H9 (cell line): Measurements from ENCODE around the gene SNPH. TPM values are rescaled to one million over a fixed set of nuclear protein-coding genes. Genes with fewer than 3 reads are reported as not detected.
A peak's percentile ranks its signal among the peaks of the same experiment; 100 is the strongest.

ENCODE experiments used
- DNase-seq: peaks from one replicate; pipeline ENCODE4 v3.0.0-alpha.2; 2017
- H2AFZ ChIP-seq: one replicate; pipeline ENCODE4 v1.6.1; 2013; ENCODE audit warnings: mild to moderate bottlenecking, low read length, control low read depth, moderate library complexity
- H2AK5ac ChIP-seq: 2 replicates; pipeline ENCODE4 v1.6.1; 2013; ENCODE audit warnings: low read length, control low read depth, mixed read lengths; ENCODE audit not compliant: insufficient read length
- H2BK120ac ChIP-seq: one replicate; pipeline ENCODE4 v1.6.1; 2013; ENCODE audit warnings: low read depth, mild to moderate bottlenecking, low read length, control low read depth, inconsistent platforms; ENCODE audit not compliant: poor library complexity, severe bottlenecking
- H2BK12ac ChIP-seq: 2 replicates; pipeline ENCODE4 v1.6.1; 2013; ENCODE audit warnings: low read length, control low read depth, mixed read lengths, low read depth; ENCODE audit not compliant: insufficient read length
- H2BK15ac ChIP-seq: 2 replicates; pipeline ENCODE4 v1.6.1; 2013; ENCODE audit warnings: low read depth, low read length, control low read depth
- H2BK20ac ChIP-seq: one replicate; pipeline ENCODE4 v1.6.1; 2013; ENCODE audit warnings: low read depth, mild to moderate bottlenecking, low read length, control low read depth, inconsistent platforms; ENCODE audit not compliant: poor library complexity, severe bottlenecking
- H2BK5ac ChIP-seq: 2 replicates; pipeline ENCODE4 v1.6.1; 2013; ENCODE audit warnings: low read length, control low read depth, mixed read lengths; ENCODE audit not compliant: insufficient read length
- H3K14ac ChIP-seq: 2 replicates; pipeline ENCODE4 v1.6.1; 2013; ENCODE audit warnings: low read length, control low read depth; ENCODE audit not compliant: insufficient read depth
- H3K18ac ChIP-seq: 2 replicates; pipeline ENCODE4 v1.6.1; 2013; ENCODE audit warnings: low read depth, mild to moderate bottlenecking, mixed read lengths, low read length, control low read depth; ENCODE audit not compliant: insufficient read length
- H3K23ac ChIP-seq: 2 replicates; pipeline ENCODE4 v1.6.1; 2013; ENCODE audit warnings: low read length, control low read depth, mixed read lengths, low read depth; ENCODE audit not compliant: insufficient read length
- H3K23me2 ChIP-seq: 2 replicates; pipeline ENCODE4 v1.6.1; 2013; ENCODE audit warnings: low read depth, mild to moderate bottlenecking, mixed read lengths, low read length, control low read depth; ENCODE audit not compliant: insufficient read length, poor library complexity, severe bottlenecking
- H3K27ac ChIP-seq: 2 replicates; pipeline ENCODE4 v1.5.1; 2013; ENCODE audit warnings: low read length, control low read depth, mixed read lengths, low read depth; ENCODE audit not compliant: insufficient read length
- H3K27me3 ChIP-seq: 2 replicates; pipeline ENCODE4 v1.6.1; 2013; ENCODE audit warnings: low read length, control low read depth, inconsistent platforms; ENCODE audit not compliant: insufficient read depth
- H3K4ac ChIP-seq: 2 replicates; pipeline ENCODE4 v1.6.1; 2013; ENCODE audit warnings: low read depth, mild to moderate bottlenecking, control low read depth, inconsistent platforms, low read length, moderate library complexity
- H3K4me1 ChIP-seq: 2 replicates; pipeline ENCODE4 v1.6.1; 2013; ENCODE audit warnings: low read length, control low read depth, inconsistent platforms; ENCODE audit not compliant: insufficient read depth
- H3K4me2 ChIP-seq: 2 replicates; pipeline ENCODE4 v1.6.1; 2013; ENCODE audit warnings: low read length, control low read depth, mixed read lengths; ENCODE audit not compliant: insufficient read length, insufficient read depth
- H3K56ac ChIP-seq: 2 replicates; pipeline ENCODE4 v1.6.1; 2013; ENCODE audit warnings: low read depth, mild to moderate bottlenecking, mixed read lengths, low read length, control low read depth; ENCODE audit not compliant: insufficient read length
- H3K79me1 ChIP-seq: 2 replicates; pipeline ENCODE4 v1.6.1; 2013; ENCODE audit warnings: low read depth, mild to moderate bottlenecking, moderate library complexity, low read length, control low read depth, inconsistent platforms; ENCODE audit not compliant: insufficient read depth, poor library complexity, severe bottlenecking
- H3K79me2 ChIP-seq: 2 replicates; pipeline ENCODE4 v1.6.1; 2013; ENCODE audit warnings: low read length, control low read depth, inconsistent platforms; ENCODE audit not compliant: insufficient read depth
- H3K9ac ChIP-seq: 2 replicates; pipeline ENCODE4 v1.6.1; 2013; ENCODE audit warnings: low read length, control low read depth, mixed read lengths; ENCODE audit not compliant: insufficient read length; ENCODE audit errors: extremely low read depth
- H3K9me3 ChIP-seq: one replicate; pipeline ENCODE4 v1.6.1; 2013; ENCODE audit warnings: low read depth, low read length, inconsistent platforms; ENCODE audit not compliant: control insufficient read depth
- H3T11ph ChIP-seq: one replicate; pipeline ENCODE4 v1.6.1; 2013; ENCODE audit warnings: mild to moderate bottlenecking, low read length, control low read depth, inconsistent platforms
- H4K20me1 ChIP-seq: one replicate; pipeline ENCODE4 v1.6.1; 2013; ENCODE audit not compliant: control insufficient read depth, insufficient read length, insufficient read depth
- H4K5ac ChIP-seq: 2 replicates; pipeline ENCODE4 v1.6.1; 2013; ENCODE audit warnings: low read depth, mild to moderate bottlenecking, mixed read lengths, low read length, control low read depth; ENCODE audit not compliant: insufficient read length
- H4K8ac ChIP-seq: replicated peaks from 2 replicates; pipeline ENCODE4 v1.6.1; 2013; ENCODE audit warnings: low read length, control low read depth, mixed read lengths, low read depth; ENCODE audit not compliant: insufficient read length
- H4K91ac ChIP-seq: 2 replicates; pipeline ENCODE4 v1.6.1; 2013; ENCODE audit warnings: low read depth, mild to moderate bottlenecking, moderate library complexity, mixed read lengths, low read length, control low read depth; ENCODE audit not compliant: insufficient read length
- H3K27ac Mint-ChIP-seq, 3 experiments: 2 replicates in 2 of 3; 3 replicates in 1 of 3; pipeline ENCODE4 v1.8.0; 2020 to 2021; ENCODE audit warnings: mixed read lengths in 3 of 3, mild to moderate bottlenecking in 1 of 3, moderate library complexity in 1 of 3
- H3K27me3 Mint-ChIP-seq: 2 replicates; pipeline ENCODE4 v1.8.0; 2021; ENCODE audit warnings: low read depth, mild to moderate bottlenecking, moderate library complexity, mixed read lengths
- H3K36me3 Mint-ChIP-seq, 3 experiments: 2 replicates in 2 of 3; 3 replicates in 1 of 3; pipeline ENCODE4 v1.8.0; 2020 to 2021; ENCODE audit warnings: low read depth in 3 of 3, mixed read lengths in 3 of 3; ENCODE audit not compliant: insufficient read depth in 1 of 3
- H3K4me1 Mint-ChIP-seq, 2 experiments: 2 replicates each; pipeline ENCODE4 v1.8.0; 2020; ENCODE audit warnings: mixed read lengths in 2 of 2
- H3K4me3 Mint-ChIP-seq, 2 experiments: 2 replicates in 1 of 2; 3 replicates in 1 of 2; pipeline ENCODE4 v1.8.0; 2020 to 2021; ENCODE audit warnings: mild to moderate bottlenecking in 2 of 2, mixed read lengths in 2 of 2, moderate library complexity in 1 of 2
- H3K9me3 Mint-ChIP-seq, 2 experiments: 2 replicates in 1 of 2; 3 replicates in 1 of 2; pipeline ENCODE4 v1.8.0; 2020; ENCODE audit warnings: mild to moderate bottlenecking in 2 of 2, mixed read lengths in 2 of 2, moderate library complexity in 1 of 2
- CTCF ChIP-seq: fragments of 200-600 bp; sonication (generic); conservative IDR thresholded peaks from 3 replicates; pipeline ENCODE4 v1.8.0; 2021; ENCODE audit warnings: antibody characterized with exemption, mild to moderate bottlenecking
- WGBS: extraction: QIAGEN DNeasy Blood & Tissue Kit; methylation state at CpG from one replicate; pipeline ENCODE4 v1.1.7; 2013; ENCODE audit warnings: missing lambda C conversion rate, low lambda C conversion rate, mixed read lengths; ENCODE audit not compliant: insufficient read length; ENCODE audit errors: extremely low coverage; 5-methylcytosine and 5-hydroxymethylcytosine counted together
- total RNA-seq: library from RNA; stranded (reverse); gene quantifications from 2 replicates; pipeline ENCODE4 v1.2.1, GENCODE V29; 2021

The SNPH gene
- total RNA-seq, 1 experiment from 2014 or later = 1.8 TPM

GRCh38 chr20:1280195-1281102, 14.4 kb downstream of the SNPH start:
- H3K4me2 ChIP-seq = no peak overlapping the region
- no peaks in the 10 kb centered on the region for H3K9me3 ChIP-seq
- 0 out of 4 replicates have a peak, but pooled peaks cover 0 to 3% of the 10 kb centered on the region in 2 experiments for H3K4me1 Mint-ChIP-seq
- DNase-seq = peak; percentile 6
- no peak overlapping the region for H2AK5ac ChIP-seq
- peaks cover 2% of the 10 kb centered on the region for H4K20me1 ChIP-seq
- no CpG with 5 or more reads among the region's 6 CpGs for WGBS
- H3K18ac ChIP-seq = no peak overlapping the region
- H3K9me3 Mint-ChIP-seq = no peaks in the 10 kb centered on the region
- no peak overlapping the region for H3K4ac ChIP-seq
- TF ChIP-seq CTCF = no peak
- H3K56ac ChIP-seq = no peak overlapping the region
- H3K14ac ChIP-seq = no peak overlapping the region
- H2BK120ac ChIP-seq = no peak overlapping the region
- no peak overlapping the region for H2BK12ac ChIP-seq
- H3T11ph ChIP-seq = no peak overlapping the region
- H4K91ac ChIP-seq = no peak overlapping the region
- H3K23me2 ChIP-seq = no peaks in the 10 kb centered on the region
- H2AFZ ChIP-seq = no peak overlapping the region
- H3K79me1 ChIP-seq = no peaks in the 10 kb centered on the region
- no peaks in the 10 kb centered on the region for H3K36me3 Mint-ChIP-seq
- H3K4me1 ChIP-seq = no peaks in the 10 kb centered on the region
- H2BK20ac ChIP-seq = no peak overlapping the region
- no peaks in the 10 kb centered on the region for H3K27me3 ChIP-seq
- H3K27me3 Mint-ChIP-seq = peaks cover 1% of the 10 kb centered on the region
- no peak overlapping the region for H3K23ac ChIP-seq
- no peak overlapping the region for H4K8ac ChIP-seq
- H4K5ac ChIP-seq = no peak overlapping the region
- no peak overlapping the region for H3K4me3 Mint-ChIP-seq
- H3K27ac Mint-ChIP-seq = no peak overlapping the region; a peak in 1 of 7 replicates
- H3K27ac ChIP-seq = no peak overlapping the region
- H3K79me2 ChIP-seq = no peaks in the 10 kb centered on the region
- H2BK15ac ChIP-seq = no peak overlapping the region
- no peak overlapping the region for H3K9ac ChIP-seq
- no peak overlapping the region for H2BK5ac ChIP-seq
